Erythroblast (primary cell): Measurements from ENCODE around the gene LHX2.

Experiments used
- GATA1 ChIP-seq: IDR thresholded peaks from 2 replicates; pipeline ENCODE4 v1.6.1; 2011; ENCODE audit warnings: low read depth, mild to moderate bottlenecking, control low read depth, low read length, moderate library complexity
- POLR2A ChIP-seq: IDR thresholded peaks from 2 replicates; pipeline ENCODE4 v1.6.1; 2011; ENCODE audit warnings: mild to moderate bottlenecking, low read length

GRCh38 chr9:123982535-123982934 lies 29.0 kb upstream of the LHX2 start:
- no peak for TF ChIP-seq POLR2A
- no peak for TF ChIP-seq GATA1
